Small intestine (tissue), 7 donors: ENCODE measurements around the gene AARS2. TPM values are rescaled to one million over a fixed set of nuclear protein-coding genes. Genes with fewer than 3 reads are reported as not detected.

Source experiments
- DNase-seq, 2 donors: peaks; one replicate each; pipeline versions ENCODE4 v3.0.0 to v3.0.0-alpha.2; 2013
- FAIRE-seq: peaks from 2 replicates; lab custom pipeline; 2012; peaks lifted over from hg19 to GRCh38; lab: Jason Lieb, UNC
- H3K27ac ChIP-seq, 3 donors: one replicate each; pipeline ENCODE4 v1.5.1; 2013; ENCODE audit warnings: low read length in 2 of 3, mild to moderate bottlenecking in 2 of 3, control low read depth in 1 of 3, inconsistent platforms in 1 of 3, low read depth in 1 of 3, moderate library complexity in 1 of 3
- H3K27me3 ChIP-seq, 3 donors: one replicate each; pipeline ENCODE4 v1.6.1; 2013; ENCODE audit warnings: low read length in 3 of 3, inconsistent platforms in 1 of 3; ENCODE audit not compliant: control insufficient read depth in 3 of 3, insufficient read depth in 3 of 3
- H3K36me3 ChIP-seq, 3 donors: one replicate each; pipeline ENCODE4 v1.6.1; 2013; ENCODE audit warnings: low read length in 3 of 3, inconsistent platforms in 1 of 3, low read depth in 1 of 3, mild to moderate bottlenecking in 1 of 3, moderate library complexity in 1 of 3; ENCODE audit not compliant: control insufficient read depth in 3 of 3, insufficient read depth in 2 of 3
- H3K4me1 ChIP-seq, 3 donors: one replicate each; pipeline ENCODE4 v1.6.1; 2013; ENCODE audit warnings: low read length in 2 of 3, inconsistent platforms in 1 of 3, low read depth in 1 of 3, mild to moderate bottlenecking in 1 of 3, moderate library complexity in 1 of 3; ENCODE audit not compliant: control insufficient read depth in 3 of 3, insufficient read depth in 2 of 3
- H3K4me3 ChIP-seq, 3 donors: one replicate each; pipeline ENCODE4 v1.5.1; 2013; ENCODE audit warnings: low read length in 3 of 3, control low read depth in 1 of 3, inconsistent platforms in 1 of 3, low read depth in 1 of 3, mild to moderate bottlenecking in 1 of 3, moderate library complexity in 1 of 3
- H3K9me3 ChIP-seq, 2 donors: one replicate each; pipeline ENCODE4 v1.6.1; 2013; ENCODE audit warnings: low read depth in 1 of 2, low read length in 1 of 2; ENCODE audit not compliant: control insufficient read depth in 2 of 2, insufficient read depth in 1 of 2
- WGBS, 3 donors: extraction: QIAGEN DNeasy Blood & Tissue Kit; methylation state at CpG; one replicate each; pipeline ENCODE4 v1.1.7; 2013; 5-methylcytosine and 5-hydroxymethylcytosine counted together
- polyA plus RNA-seq, 4 donors: library from polyadenylated mRNA; stranded (reverse) in 3 of 4; unstranded in 1 of 4; fragments of 200-250 nt in 3 of 4; fragments of 120-200 nt in 1 of 4; gene quantifications; one replicate each; pipeline versions ENCODE4 v1.2.1 to v1.2.3, GENCODE V29; 2013
- donor health status: healthy with polysubstance abuse.
- donor health status: control.
- donor health status: control.
- donor health status: Bipolar disorder and iron deficiency.
- donor health status: healthy.

Gene AARS2
- polyA plus RNA-seq, 4 donors = 3.2 to 14.4 (median 9.1) TPM

GRCh38 chr6:44285552-44286284 lies 27.4 kb downstream of the AARS2 start:
- H3K27ac ChIP-seq = no peak overlapping the region
- FAIRE-seq = no peak
- no peaks in the 10 kb centered on the region for H3K4me1 ChIP-seq
- H3K9me3 ChIP-seq = no peaks in the 10 kb centered on the region
- H3K4me3 ChIP-seq = no peak overlapping the region
- no peak for DNase-seq
- H3K36me3 ChIP-seq = no peaks in the 10 kb centered on the region
- WGBS, 3 donors = 76 to 79% (median 77%) methylated on average over 25 of the region's 25 CpGs
- H3K27me3 ChIP-seq = peaks cover 0 to 38% (median 16%) of the 10 kb centered on the region in 3 donors

GRCh38 chr6:44284867-44285266 lies 28.3 kb downstream of the AARS2 start:
- DNase-seq (no peak), FAIRE-seq (no peak)
- Histone ChIP-seq H3K36me3 (peaks cover 0 to 2% (median 0%) of the 10 kb centered on the region in 3 donors), H3K27ac (no peak overlapping the region), H3K9me3 (no peaks in the 10 kb centered on the region), H3K27me3 (peaks cover 0 to 38% (median 11%) of the 10 kb centered on the region in 3 donors), H3K4me3 (no peak overlapping the region), H3K4me1 (no peaks in the 10 kb centered on the region)
- 46 to 59% (median 56%) methylated on average over 4 of the region's 4 CpGs for WGBS, 3 donors

- Histone ChIP-seq H3K27me3 (peaks cover 0 to 40% (median 8%) of the 10 kb centered on the region in 3 donors), H3K36me3 (peaks cover 0 to 2% (median 0%) of the 10 kb centered on the region in 3 donors), H3K4me3 (no peak overlapping the region), H3K27ac (no peak overlapping the region), H3K9me3 (no peaks in the 10 kb centered on the region), H3K4me1 (no peaks in the 10 kb centered on the region)
- 37 to 52% (median 51%) methylated on average over 2 of the region's 2 CpGs for WGBS, 3 donors
- no peak for FAIRE-seq
- no peak for DNase-seq
These were observed 29.0 kb downstream of the AARS2 start for GRCh38 chr6:44284121-44284520.

- WGBS, 3 donors = 52 to 66% (median 58%) methylated on average over 9 of the region's 9 CpGs
- FAIRE-seq = no peak
- no peak for DNase-seq
These were observed 34.1 kb downstream of the AARS2 start for GRCh38 chr6:44278774-44279697.

GRCh38 chr6:44278315-44278714 lies 34.8 kb downstream of the AARS2 start:
- H3K27me3 ChIP-seq = peaks cover 13 to 72% (median 18%) of the 10 kb centered on the region in 3 donors
- 56 to 61% (median 59%) methylated on average over 3 of the region's 3 CpGs for WGBS, 3 donors
- no peak overlapping the region for H3K27ac ChIP-seq
- FAIRE-seq = no peak
- DNase-seq = no peak
- no peak overlapping the region for H3K4me3 ChIP-seq
- peaks cover 0 to 2% (median 0%) of the 10 kb centered on the region in 3 donors for H3K36me3 ChIP-seq
- H3K4me1 ChIP-seq = no peaks in the 10 kb centered on the region
- no peaks in the 10 kb centered on the region for H3K9me3 ChIP-seq

More at GRCh38 chr6:44278774-44279697, 34.1 kb downstream of the AARS2 start:
- Histone ChIP-seq H3K4me3 (no peak overlapping the region), H3K9me3 (no peaks in the 10 kb centered on the region), H3K27me3 (peaks cover 12 to 69% (median 20%) of the 10 kb centered on the region in 3 donors), H3K4me1 (no peaks in the 10 kb centered on the region), H3K27ac (no peak overlapping the region), H3K36me3 (peaks cover 0 to 2% (median 0%) of the 10 kb centered on the region in 3 donors)

DNA sequence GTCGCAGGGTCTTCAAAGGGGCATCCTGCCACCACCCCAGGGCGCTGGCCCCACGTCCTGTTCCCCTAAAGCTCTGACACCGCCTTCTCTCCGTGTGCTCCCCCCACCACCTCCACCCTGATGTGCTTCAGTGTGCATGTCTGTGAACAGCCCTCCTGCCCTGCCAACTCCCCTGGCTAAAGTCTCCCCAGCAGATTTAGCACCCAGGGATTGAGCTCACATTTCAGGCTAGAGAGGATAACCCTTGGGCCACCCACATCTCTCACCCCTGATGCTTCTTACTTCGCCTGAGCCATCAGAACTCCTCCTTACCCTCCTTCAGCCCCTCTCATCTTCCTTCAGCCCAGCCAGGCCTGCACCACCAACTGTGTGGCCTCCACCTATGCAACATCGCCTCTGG lies 35.4 kb downstream of the AARS2 start:
- Histone ChIP-seq H3K36me3 (peaks cover 0 to 2% (median 0%) of the 10 kb centered on the region in 3 donors), H3K27ac (no peak overlapping the region), H3K4me1 (no peaks in the 10 kb centered on the region), H3K27me3 (peaks cover 16 to 75% (median 24%) of the 10 kb centered on the region in 3 donors), H3K4me3 (no peak overlapping the region), H3K9me3 (no peaks in the 10 kb centered on the region)
- FAIRE-seq (no peak), DNase-seq (no peak)
- 78 to 84% (median 80%) methylated on average over 7 of the region's 7 CpGs for WGBS, 3 donors

GRCh38 chr6:44276667-44277640 lies 36.2 kb downstream of the AARS2 start:
- peaks cover 17 to 83% (median 24%) of the 10 kb centered on the region in 3 donors for H3K27me3 ChIP-seq

More at GRCh38 chr6:44276667-44277640, 36.2 kb downstream of the AARS2 start:
- Histone ChIP-seq H3K9me3 (no peaks in the 10 kb centered on the region), H3K4me3 (no peak overlapping the region), H3K27ac (no peak overlapping the region), H3K4me1 (no peaks in the 10 kb centered on the region), H3K36me3 (peaks cover 0 to 2% (median 0%) of the 10 kb centered on the region in 3 donors)
- FAIRE-seq (no peak), DNase-seq (no peak)
- 67 to 81% (median 76%) methylated on average over 22 to 23 of the region's 23 CpGs for WGBS, 3 donors
